GM21447 (cell line): ENCODE measurements around the gene CBX2.

Experiments used
- ATAC-seq: cut with Tn5 transposase; IDR thresholded peaks from one replicate; pipeline ENCODE4 v1.9.1; 2021; ENCODE audit not compliant: unreplicated experiment

The CBX2 gene

GRCh38 chr17:79811011-79811867 lies 33.3 kb downstream of the CBX2 start:
- no peak for ATAC-seq

GRCh38 chr17:79811868-79812352 lies 34.0 kb downstream of the CBX2 start:
- no peak for ATAC-seq

DNA sequence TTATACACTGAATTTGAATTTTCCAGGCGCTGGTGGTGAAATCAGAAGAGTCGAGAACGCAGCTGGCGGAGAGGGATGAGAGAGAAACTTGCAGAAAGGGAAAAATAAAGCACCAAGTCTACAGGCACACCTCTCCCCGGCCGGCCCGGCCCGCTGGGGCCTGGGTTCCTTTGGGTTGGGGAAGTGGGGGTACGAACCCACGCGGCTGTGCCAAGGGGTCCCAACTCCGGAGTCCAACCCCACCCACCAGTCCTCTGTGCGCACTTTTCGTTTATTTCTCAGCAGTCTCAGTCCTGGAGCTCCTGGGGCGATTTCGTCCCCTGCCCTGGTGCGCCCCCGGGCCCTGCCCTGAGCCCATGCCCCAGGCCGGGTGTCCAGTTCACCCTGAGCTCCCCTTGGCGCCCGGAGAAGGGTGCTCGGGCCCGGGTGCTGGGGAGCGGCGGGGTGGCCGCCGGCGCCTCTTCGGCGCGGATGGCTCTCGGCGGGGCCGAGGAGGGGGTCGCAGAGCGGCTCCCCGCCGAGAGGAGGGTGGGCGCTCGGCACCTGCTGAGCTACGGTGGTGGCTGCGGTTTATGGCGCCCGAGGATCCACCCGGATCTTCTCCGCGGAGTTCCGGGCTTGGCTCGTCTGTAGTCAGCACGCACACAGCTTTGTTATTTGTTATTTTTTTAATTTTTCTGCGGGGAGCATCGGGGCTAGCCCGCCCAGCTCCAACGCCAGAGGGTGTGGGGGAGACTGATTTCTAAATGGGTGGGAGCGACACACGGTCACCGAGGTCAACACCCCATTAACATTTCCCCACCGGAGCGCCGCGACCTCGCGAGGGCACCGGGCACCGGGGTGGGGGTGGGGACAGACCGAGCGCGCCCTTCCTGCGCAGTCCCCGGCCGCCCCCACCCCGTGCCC lies 34.7 kb downstream of the CBX2 start:
- ATAC-seq = no peak

DNA sequence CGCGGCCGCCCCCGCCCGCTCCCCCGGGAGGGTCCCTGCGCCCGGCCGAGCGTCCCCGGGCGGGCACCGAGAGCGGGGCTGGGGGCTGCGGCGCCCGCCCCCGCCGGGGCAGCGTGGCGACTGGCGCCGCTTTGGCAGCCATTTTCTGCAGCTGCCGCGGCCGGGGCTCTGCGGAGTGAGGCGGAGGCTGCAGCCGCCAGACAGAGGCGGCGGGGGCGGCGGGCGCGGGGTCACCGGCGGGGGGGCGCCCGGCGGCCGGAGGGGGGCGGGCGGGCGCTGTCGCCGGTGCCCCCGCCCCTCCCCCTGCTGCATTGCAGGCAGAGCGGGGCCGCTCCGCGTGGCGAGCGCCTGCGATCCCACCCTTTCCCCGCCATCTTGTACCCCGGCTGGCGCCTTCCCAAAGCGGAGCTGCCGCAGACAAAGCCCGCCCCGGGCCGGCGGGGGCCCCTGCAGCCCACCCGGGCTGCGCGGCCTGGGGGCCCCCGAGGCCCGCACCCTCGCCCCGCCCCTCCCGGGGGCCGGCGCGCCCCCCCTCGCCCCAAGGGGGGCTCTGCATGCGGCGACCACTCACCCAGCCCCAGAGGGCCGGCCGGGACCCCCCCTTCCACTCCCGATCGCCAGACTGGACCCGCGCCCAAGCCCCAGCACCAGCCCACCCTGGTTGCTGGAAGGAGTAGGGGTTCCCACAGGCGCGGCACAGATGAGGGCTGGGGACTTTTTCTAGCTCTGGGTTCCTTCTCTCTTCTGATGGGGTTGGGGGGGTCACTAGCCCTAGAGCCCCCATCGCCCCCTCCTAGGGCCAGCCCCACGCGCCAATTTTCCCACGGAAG lies 35.6 kb downstream of the CBX2 start:
- ATAC-seq = no peak

GRCh38 chr17:79814127-79814973 lies 36.4 kb downstream of the CBX2 start:
- no peak for ATAC-seq

GRCh38 chr17:79814974-79815835 lies 37.3 kb downstream of the CBX2 start:
- no peak for ATAC-seq

DNA sequence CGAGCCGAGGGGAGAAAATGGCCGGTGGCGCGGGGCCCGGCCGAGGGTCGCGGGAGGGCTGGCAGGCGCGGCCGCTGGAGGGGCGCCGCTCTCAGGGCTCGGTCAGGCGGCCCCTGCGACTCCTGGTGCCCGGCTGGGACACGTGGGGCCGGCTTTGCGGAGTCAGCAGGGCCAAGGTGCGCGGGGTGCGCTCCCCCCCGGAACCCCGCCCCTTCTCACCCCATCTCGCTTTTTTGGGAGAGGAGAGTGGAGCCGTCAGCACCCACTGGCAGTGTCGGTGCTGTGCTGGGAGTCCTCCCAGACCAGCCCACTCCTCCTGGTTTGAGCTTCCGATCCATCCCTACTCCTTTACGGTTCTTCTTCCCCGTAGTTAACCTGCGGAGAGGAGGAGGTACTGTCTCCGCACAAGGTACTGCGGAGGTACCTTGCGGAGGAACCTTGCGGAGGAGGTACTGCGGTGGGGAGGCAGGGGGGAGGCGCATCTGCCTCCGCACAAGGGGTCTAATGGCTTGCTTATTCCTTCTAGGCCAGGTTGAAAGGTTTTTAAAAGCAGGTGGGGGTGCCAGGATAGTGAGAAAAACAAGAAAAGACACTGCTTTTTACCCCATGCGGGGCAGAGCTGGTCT lies 38.0 kb downstream of the CBX2 start:
- no peak for ATAC-seq

DNA sequence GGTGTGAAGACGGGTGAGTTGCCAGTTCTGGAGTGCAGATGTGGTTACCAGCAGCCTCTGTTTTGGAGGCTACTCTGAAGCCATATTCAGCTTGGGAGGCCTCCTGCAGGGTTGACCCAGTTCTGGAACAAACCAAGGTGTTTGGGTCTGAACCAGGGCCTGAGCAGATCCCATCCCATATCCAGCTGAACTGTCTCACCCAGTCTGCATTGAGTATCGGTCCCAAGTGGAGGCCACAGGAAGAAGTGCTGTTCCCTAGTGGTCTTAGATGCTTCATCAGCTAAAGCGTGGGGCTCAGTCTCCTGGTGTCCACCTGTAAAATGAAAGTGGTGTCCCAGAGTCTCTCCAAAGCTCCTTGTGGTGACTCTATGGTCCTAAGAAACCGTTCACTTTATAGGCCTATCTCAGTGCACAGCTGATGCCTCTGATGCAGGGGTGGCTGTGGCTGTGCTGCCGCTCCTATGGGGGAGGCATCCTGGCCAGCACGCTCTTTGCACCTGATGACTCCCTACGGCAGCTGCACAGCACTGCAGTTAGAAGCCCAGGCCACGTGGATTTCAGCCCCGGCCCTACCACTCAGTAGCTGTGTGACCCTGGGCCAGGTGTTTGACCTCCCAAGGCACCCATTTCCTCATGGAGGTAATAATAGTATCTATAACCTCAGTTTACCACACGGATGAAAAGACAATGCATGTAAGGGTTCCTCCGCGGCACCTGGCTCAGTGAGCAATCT lies 40.2 kb downstream of the CBX2 start:
- ATAC-seq = no peak

DNA sequence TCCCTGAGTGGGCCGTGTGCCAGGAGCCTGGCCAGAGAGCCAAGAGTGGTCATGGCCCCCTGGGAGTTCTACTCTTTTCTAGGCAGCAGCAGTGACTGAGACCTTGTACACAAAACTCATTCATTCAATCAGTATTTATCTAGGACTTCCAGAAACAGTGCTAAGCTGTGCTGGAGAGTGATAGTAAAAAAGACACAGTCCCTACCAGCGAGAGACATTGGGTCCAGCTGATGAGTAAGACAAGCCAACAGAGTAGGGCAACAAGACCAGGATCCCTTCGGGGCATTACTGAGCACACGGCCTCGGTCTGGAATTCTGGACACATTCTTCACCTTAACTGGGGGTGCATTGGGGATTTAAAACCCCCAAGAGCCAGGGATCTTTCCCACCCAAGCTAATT lies 41.1 kb downstream of the CBX2 start:
- no peak for ATAC-seq

DNA sequence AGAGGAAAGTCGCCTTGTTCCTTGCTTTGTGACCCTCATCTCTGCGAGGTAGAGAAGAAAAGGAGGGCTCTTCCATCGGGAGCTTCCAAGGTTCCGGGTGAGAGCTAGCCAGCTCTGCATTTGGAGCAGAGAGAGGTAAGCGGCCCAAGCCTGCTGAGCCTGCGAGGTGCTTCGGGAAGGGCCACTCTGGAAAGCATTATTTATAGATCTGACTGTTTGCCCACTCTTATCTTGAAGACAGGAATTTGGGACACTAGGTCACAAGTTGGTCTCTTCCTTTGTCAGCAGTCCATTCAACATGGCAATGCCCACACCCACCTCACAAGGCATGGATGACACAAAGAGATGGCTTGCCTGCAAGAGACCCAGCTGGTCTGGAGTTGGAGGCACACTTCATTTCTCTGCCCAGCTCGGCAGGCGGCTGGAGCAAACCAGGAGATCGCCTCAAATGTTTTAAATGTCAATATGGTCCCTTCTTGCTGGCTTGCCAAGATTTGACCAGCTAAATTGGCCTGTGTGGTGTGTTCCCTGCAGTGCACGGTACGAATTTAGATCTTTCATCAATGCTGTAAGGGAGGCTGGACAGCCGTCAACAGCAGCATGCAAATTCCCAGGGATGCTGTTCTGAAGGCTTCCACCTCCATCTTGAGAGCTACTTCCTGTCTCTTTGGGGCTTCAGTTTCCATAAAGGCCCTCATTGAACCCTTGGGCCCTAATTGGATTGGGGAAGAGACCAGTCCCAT lies 41.8 kb downstream of the CBX2 start:
- ATAC-seq = no peak

- no peak for ATAC-seq
These were observed 43.0 kb downstream of the CBX2 start for GRCh38 chr17:79820959-79821330.

DNA sequence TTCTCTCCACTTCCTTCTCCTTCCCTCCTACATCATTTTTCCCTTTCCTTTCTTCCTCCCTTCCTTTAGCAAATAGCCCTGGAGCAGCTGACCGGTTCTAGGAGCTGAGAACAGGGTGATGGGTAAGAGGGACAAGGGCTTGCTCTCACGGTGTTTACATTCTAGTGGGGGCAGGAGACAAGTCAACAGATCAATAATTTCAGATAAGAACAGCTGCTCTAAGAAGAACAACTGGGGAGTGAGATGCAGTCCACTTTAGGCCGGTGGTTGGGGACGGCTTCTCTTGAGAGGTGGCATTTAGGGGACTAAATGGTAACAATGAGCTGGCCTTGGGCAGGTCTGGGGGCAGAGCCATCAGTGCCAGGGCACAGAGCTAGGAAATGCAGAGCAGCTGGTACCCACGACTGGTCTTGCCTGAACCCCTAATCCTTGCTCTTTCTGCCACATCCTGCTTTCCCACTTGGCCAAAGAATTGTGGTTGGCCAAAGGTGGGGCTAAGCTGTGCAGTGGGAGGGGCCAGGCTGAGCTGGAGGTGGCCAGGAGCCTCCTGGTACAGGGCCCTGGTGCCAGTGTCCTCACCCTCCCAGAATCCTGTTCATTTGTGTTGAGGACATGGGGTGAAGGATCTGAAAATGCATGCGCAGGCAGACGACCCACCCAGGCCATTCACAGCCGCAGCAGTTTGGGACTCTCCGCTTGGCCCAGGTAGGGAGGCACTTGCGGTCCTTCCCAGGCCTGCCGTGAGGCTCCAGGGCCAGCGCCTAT lies 43.6 kb downstream of the CBX2 start:
- ATAC-seq = no peak

DNA sequence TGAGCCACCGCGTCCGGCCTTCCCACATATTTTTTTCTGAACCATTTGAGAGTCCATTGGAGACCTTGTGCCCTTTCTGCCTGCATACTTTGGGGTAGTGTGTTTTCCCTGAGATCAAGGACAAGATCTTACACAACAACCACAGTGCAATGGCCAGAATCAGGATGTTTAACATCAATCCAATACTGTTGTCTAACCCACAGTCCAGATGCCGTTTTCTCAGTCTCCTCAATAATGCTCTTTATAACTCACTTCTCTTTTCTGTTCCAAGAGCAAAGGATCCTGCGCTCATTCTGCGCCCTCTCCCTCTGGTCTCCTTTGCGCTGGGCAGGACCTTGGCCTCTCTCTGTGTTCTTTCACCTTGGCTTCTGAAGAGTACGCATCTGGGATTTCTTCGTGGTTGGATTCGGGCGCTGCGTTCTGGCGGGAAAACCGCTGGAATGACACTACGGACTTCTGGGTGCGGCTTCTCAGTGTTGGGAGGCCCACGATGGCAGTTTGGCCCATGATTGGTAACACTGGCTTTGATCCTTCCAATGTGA lies 44.7 kb downstream of the CBX2 start:
- ATAC-seq = no peak

DNA sequence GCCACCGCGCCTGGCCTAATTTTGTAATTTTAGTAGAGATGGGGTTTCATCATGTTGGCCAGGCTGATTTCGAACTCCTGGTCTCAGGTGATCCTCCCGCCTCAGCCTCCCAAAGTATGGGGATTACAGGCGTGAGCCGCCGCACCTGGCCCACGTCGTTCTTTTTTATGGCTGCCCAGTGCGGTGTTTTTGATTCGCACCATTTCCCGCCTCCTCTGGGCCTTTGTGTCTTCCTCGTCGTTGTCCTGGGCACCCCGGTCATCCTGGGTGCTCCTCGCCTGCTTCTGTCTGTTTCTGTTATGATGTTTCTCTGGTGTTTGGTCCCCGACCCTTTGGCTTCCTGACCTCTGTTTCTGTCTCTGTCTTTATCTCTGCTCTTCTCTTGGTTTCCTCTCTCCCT lies 46.3 kb downstream of the CBX2 start:
- no peak for ATAC-seq

- no peak for ATAC-seq
These were observed 47.1 kb downstream of the CBX2 start for GRCh38 chr17:79824893-79825579.

- no peak for ATAC-seq
These were observed 47.6 kb downstream of the CBX2 start for GRCh38 chr17:79825580-79825921.
